Activated T-cell treated with anti-CD3 and anti-CD28 coated beads for 24 hours (primary cell): ENCODE results near the gene LRP1B.

Experiments
- DNase-seq: peaks from one replicate; pipeline ENCODE4 v3.0.0-alpha.2; 2020; ENCODE audit warnings: low read depth

Gene LRP1B

DNA sequence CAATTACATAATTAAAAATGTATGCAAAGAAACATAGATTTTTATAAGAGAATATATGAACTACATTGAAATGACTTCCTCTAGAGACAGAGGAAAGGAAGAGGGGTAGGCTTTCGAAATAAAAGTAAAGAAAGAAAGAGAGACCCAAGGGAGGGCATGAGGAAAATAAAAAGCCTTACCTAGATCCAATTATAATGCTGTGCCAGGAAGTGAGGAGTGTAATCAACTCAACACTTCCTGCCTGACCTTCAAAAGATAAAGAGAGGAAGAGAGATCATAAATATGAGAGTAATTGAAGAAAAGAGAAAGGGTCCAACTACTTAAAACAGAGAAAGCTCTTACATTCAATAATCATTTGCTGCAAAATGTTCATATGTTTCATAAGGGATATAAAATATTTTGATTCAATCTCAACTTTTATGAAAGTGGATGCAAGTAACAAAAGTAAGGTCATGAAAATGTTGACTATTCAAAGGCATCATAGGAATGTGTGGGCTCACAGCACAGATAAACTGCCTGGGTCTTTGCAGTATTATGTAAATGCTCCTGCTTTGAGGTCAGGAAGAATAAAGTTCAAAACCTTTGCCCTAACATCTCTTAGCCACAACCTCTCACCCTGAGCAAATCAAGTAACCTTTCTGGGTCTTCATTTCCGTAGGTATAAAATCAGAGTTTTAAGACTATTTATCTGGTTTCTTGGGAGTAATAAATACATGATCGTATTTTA lies 1237.7 kb downstream of the LRP1B start:
- DNase-seq, result no peak

- no peak for DNase-seq
Measured at GRCh38 chr2:140892436-140892835, 1238.4 kb downstream of the LRP1B start.

DNA sequence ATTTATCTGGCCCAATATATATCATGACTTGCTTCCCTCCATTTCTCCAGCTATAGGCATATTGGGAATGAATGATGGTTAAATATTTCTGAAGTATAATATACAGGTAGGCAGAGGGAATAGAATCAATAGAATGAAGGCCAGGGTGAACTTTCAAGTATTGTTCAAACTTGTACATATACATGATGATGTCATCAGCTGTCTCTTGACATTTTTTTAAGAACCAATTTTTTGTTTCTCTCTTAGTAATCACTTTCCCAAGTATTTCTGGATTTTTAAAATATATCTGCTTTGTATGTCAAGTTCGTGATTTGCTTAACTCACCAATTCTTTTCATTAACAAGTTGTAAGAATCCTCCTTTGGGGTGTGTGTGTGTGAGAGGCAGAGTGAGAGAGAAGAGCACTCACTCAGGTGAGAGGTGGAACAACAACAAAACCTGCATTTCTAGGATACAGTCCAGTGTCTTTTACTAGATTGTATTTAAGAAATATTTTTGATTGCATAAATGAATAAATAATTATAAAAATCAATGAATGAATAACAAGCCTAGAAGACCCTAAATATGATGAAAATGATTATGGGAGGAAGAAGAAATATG lies 1239.1 kb downstream of the LRP1B start:
- no peak for DNase-seq

DNA sequence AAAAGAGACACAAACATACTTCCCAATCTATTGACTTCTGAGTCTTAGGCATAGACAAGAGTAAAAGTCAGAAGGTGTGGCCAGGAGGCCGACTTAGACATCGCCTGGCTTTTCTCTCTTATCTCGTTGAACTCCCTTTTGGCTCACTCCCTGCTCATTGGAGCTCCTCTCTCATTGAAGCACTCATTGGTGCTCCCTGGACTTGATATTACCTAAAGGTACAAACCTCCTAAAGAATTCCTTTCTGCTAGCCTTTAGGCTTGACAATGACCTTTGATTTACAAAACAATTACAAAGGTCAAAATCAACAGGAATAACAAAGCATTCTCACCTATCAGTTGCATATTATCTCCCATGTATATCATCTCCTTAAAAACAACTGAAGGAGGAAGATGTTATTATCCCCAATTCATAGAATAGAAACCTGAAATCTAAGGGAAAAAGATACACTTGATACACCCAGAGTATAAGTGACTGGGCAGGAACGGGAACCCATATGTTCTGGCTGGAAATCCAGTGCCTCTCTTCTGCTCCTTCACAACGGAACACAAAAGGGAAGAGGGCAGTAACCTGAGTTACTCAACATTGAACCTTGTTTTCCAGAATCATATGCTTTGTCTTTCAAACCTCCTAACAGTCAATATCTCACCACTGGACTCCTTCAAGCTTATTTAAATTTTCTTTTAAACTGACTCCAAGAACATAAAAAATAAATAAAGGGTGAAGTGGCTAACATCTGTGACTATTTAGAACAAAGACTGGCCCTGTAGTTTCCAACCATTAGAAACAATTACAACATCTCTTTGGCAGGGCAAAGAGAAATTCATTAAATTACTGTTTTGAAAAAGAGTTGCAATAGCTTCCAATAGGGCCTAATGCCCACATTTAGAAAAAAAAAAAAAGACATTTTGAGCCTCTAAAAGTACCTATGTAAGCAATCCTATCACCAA lies 1247.9 kb downstream of the LRP1B start:
- DNase-seq, result no peak

DNA sequence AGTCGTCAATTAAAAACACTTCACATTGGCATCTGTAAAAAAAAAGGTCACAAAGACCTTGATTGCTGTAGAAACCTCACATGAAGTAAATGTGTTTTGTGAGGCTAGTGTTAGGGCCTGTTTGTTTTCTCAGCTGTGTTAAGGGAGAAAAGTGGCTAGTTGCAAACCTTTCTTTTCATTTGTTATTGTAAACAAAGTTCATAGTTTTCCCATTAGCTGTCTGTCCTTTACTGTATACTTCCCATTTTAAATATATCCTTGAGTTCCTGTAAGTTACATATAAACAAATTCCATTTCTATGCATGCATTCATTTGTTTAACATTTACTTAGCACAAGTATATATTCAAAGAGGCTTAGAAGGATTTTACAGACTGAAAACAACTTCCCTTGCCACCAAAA lies 1250.2 kb downstream of the LRP1B start:
- no peak for DNase-seq

DNA sequence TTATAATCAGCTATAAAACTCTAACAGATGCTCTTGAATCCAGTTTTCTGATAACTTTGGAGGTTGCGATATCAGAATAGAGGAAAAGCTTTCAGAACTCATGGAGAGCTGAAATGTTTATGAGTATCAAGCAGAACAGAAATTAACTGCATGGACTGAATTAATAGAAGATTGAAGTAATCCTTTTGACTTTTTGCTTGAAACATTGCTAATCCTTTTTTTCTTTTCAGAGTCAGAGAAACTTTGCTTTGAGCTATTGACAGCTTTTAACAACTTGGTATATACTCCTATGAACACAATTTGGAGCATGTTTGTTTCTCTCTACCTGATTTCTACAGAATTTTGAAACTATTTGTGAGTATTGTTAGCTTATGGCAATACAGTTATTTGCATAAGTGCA lies 1254.8 kb downstream of the LRP1B start:
- DNase-seq, result no peak

DNA sequence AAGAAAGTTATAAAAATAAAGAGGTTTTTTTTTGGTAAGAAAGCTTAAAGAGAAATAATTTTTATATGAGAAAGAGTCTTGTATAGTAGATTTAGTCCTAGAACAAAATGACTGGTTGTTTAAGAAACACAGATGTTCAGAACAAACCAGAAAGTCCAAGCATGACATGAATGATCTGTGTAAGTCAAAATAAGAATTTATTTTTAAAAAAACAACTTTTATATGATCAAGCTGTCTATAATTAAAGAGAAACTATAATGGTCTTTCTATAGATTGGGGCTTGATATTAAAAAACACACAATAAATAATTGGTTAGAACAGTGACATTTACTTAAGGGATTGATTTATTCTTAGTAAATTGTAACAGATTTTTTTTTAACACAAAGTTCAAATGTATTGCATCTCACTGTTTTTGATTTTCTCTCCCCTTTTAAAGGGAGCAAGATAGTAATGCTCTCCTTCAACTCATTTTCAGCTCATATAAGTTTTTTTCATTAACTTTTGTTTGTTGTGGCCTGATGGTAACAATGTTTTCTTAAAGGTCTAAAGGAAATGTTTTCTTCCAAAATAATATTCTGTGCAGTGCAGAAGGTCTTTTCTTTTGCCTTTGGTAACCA lies 1256.8 kb downstream of the LRP1B start:
- DNase-seq, result no peak

DNA sequence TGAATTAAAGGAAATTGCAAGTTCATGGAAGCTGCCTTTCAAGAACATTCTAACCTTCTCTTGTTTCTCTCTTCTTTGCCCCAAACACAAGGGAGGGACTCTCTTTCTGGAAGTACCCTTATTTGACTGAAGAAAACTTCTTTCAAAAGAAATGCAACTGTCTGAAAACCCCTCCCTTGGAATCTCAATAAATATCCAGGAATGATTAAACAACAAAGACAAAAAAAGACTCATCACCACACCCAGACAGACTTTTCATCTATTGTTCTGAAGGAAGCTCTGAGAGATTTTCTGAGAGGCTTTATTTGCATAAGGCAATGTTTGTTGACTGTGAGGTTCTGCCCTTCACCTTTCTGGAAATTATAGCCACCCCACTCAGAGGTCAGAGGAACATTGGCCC lies 1260.9 kb downstream of the LRP1B start:
- DNase-seq, result no peak

GRCh38 chr2:140869107-140869506 lies 1261.7 kb downstream of the LRP1B start:
- no peak for DNase-seq

DNA sequence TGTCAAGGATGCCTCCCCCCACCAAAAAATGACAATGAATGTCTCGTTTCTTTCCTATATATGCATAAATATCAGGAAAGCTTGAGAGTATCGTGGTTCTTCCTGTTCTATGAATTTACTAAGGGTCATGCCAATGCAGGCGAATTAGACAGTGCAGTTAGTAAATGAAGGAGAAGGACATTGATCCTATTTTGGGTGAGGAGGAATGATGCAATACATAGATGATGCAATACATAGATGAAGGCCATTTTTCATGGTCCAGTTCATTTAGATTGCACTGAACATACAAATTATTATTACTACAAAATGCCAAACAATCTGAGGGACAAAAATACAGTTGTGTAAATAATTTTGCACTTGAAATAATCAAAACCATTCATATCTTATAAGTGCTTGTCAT lies 1265.0 kb downstream of the LRP1B start:
- no peak for DNase-seq

DNA sequence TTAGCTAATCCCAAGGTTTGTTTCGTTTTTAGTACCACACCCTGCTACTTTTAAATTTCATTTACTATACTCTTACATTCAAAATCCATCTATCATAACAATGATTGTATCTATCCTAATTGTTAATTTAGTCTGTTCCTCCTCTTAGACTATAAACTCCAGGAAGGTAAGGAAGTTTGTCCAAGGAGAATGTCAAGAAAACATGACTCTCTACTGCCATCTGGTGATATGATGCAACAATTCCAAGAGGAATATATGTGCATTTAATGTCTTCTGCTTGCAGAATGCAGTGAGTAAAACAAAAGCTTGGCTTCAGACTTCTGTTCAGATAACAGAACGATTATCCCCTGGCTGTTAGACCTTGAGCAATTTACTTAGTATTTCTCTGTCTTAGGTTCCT lies 1267.1 kb downstream of the LRP1B start:
- no peak for DNase-seq

- DNase-seq, result no peak
Measured at GRCh38 chr2:140862181-140862580, 1268.6 kb downstream of the LRP1B start.

DNA sequence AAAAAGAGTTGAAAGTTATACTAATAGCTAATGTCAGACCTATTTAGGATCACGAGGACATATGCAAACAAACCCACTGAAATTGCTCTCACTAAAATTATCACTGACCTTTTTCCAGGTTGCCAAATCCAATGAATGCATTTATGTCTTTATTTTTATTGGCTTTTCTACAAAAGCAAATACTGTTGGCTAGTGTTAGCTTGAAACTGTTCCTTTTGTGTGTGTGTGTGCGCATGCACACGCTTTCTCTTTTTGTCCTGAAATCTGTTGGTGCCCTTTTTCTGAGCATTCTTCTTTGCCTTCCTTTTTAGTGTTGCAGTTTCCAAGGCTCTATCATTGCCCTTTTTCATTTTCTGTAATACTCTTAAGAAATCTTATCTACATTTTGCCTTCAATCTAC lies 1269.2 kb downstream of the LRP1B start:
- no peak for DNase-seq

DNA sequence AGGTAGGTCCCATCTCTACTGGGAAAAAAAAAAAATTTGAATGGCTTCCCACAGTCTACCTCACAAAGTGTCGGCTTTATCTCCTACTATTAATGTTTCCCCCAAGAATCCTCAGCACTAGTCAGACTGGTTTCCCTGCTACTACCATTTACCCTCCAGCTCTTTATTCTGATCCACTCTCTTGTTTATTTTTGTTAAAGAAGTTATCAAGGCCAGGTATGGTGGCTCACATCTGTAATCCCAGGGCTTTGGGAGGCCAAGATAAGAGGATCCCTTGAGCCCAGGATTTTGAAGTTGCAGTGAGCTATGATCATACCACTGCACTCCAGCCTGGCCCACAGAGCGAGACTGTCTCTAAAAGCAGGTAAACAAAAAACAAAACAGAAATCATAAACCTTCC lies 1275.3 kb downstream of the LRP1B start:
- no peak for DNase-seq

DNA sequence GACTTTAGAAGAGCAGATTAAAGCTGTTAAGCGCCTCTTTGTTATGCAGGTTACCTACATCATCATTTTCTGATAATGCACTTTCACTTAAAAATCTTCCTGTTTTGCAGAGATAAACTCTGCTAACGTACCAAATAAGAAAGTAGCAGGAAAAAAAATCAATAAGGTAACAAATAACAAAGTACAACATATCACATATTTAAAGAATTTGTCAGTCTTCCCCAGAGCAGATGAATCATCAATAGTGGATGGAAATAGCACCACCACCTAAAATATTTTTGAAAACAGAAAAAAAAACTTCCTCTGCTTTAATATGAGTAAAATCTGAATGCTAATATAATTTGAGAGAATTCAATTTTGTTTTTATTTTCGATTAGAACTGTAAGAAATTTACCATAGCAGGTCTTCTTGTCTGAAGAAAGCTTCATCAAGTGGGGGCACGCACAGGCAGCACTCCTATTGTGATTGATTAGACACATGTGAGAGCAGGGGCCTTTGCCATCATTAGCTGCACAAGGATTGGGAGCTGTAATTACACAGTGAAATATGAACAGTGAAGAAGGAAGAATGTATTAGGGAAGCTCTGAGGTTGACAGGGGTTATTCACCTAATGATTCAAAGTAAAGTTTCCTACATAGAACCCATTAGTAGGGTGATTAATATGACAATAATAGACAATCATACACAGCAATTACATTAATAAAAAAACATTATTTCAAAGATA lies 1279.4 kb downstream of the LRP1B start:
- DNase-seq, result no peak

DNA sequence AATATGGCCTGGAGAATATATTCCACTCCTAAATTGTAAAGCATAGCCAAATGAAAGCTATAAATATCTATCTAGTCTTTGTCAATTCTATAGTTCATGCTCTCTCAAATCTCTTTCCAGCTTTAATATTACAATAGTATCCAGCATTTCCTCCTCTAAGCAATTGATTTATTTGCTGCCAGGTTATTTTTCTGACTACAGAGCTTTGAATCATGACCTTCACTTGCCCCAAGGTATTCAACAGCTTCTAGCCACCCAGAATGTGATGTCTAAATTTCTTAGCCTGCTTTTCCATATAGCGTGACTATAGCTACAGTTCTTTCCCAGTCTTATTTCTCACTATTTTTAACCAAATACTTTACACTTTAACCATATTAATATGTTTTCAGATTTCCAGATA lies 1287.6 kb downstream of the LRP1B start:
- DNase-seq, result no peak

DNA sequence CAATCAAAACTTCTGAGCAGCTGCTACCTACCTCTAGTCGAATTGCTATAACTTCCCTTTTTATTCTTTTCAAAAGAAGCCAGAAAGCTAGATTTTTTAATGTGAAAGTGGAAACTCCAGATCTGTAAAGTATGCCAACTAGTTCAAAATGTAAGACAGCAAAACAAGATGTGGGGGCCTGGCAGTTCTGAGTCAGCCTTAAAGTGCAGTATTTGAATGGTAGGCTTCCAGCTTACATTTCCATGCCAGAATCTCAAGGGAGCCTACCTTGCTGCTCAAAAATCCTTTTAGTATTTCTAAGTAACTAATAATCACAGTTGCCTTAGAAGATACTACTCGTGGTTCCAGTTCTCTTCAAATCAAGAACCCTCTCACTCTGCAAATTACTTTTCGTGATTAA lies 1288.7 kb downstream of the LRP1B start:
- no peak for DNase-seq

- no peak for DNase-seq
Measured at GRCh38 chr2:140841141-140841540, 1289.7 kb downstream of the LRP1B start.

- DNase-seq, result no peak
Measured at GRCh38 chr2:140836826-140837225, 1294.0 kb downstream of the LRP1B start.

DNA sequence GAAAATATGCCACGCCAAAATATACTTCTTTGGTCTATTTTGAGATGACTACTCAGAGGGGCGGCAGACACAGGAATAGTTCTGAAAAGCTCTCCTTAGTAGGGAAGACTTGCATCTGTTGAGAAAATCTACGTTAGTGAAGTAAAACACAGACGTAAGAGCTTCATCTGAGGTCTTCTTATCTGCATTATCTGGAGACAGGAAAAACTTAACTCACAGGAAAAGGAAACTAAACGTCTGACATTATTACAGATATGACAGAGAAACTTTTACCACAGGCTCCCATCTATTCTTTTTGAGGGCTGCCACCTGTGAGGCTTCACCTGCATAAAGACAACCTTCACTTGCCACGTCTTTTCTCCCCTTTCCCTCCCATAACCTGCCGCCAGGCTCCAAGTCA lies 1295.7 kb downstream of the LRP1B start:
- DNase-seq, result no peak

- DNase-seq, result no peak
Measured at GRCh38 chr2:140814141-140814540, 1316.7 kb downstream of the LRP1B start.

GRCh38 chr2:140808820-140809219 lies 1322.0 kb downstream of the LRP1B start:
- no peak for DNase-seq
